B cell (primary cell): ENCODE measurements around the gene DHX57. TPM values are rescaled to one million over a fixed set of nuclear protein-coding genes. Genes with fewer than 3 reads are reported as not detected.

Source experiments
- ATAC-seq: fragments of 200-7000 bp; cut with Tn5 transposase; one replicate; pipeline ENCODE4 v1.10.0; 2021; ENCODE audit warnings: low read depth, mild to moderate bottlenecking, moderate number of reproducible peaks, moderate library complexity
- CTCF ChIA-PET: fragments of 350-600 bp; sonication (Branson Sonifier 250); formaldehyde crosslinking; loops from one replicate; lab custom pipeline; 2021; ENCODE audit warnings: antibody characterized with exemption, inconsistent platforms; lab: Charles Lee
- POLR2A ChIA-PET: fragments of 350-600 bp; sonication (Branson Sonifier 250); formaldehyde crosslinking; loops from one replicate; lab custom pipeline; 2021; ENCODE audit warnings: antibody characterized with exemption; lab: Charles Lee
- DNase-seq: peaks from one replicate; pipeline ENCODE4 v3.0.0; 2013
- H2AFZ ChIP-seq: 2 replicates; pipeline ENCODE4 v1.6.1; 2012; ENCODE audit warnings: mild to moderate bottlenecking, low read depth, low read length; ENCODE audit not compliant: insufficient read depth, poor library complexity, severe bottlenecking
- H3K27ac ChIP-seq, 2 donors: 1 replicate in 1 of 2; 2 replicates in 1 of 2; pipeline ENCODE4 v1.5.1; 2012 to 2013; ENCODE audit warnings: low read length in 2 of 2, mild to moderate bottlenecking in 2 of 2, moderate library complexity in 1 of 2
- H3K27me3 ChIP-seq, 4 experiments: fragments of 200-600 bp in 1 of 4; sonication (generic) in 1 of 4; replicated peaks in 1 of 4; 1 replicate in 2 of 4; 2 replicates in 2 of 4; pipeline versions ENCODE4 v1.6.1 to v1.7.0; 2013 to 2016; ENCODE audit warnings: low read length in 3 of 4, mild to moderate bottlenecking in 2 of 4, mixed read lengths in 1 of 4, moderate library complexity in 1 of 4; ENCODE audit not compliant: insufficient read depth in 4 of 4, control insufficient read depth in 3 of 4; ENCODE audit errors: control extremely low read depth in 1 of 4
- H3K36me3 ChIP-seq, 2 experiments: replicated peaks in 1 of 2; 1 replicate in 1 of 2; 2 replicates in 1 of 2; pipeline versions ENCODE4 v1.6.1 to v1.7.1; 2013; ENCODE audit warnings: low read length in 1 of 2; ENCODE audit not compliant: insufficient read depth in 2 of 2, control insufficient read depth in 1 of 2; ENCODE audit errors: control extremely low read depth in 1 of 2, extremely low read depth in 1 of 2
- H3K4me1 ChIP-seq, 2 donors: fragments of 200-600 bp in 1 of 2; sonication (generic) in 1 of 2; 1 replicate in 1 of 2; 2 replicates in 1 of 2; pipeline versions ENCODE4 v1.5.1 to v1.6.1; 2013 to 2017; ENCODE audit warnings: low read length in 2 of 2; ENCODE audit not compliant: control insufficient read depth in 2 of 2, insufficient read depth in 2 of 2
- H3K4me2 ChIP-seq: replicated peaks from 2 replicates; pipeline ENCODE3; 2012; ENCODE audit warnings: mild to moderate bottlenecking, low read depth, low read length; ENCODE audit not compliant: poor library complexity, severe bottlenecking
- H3K4me3 ChIP-seq, 5 experiments: fragments of 200-600 bp in 1 of 5; sonication (generic) in 1 of 5; 1 replicate in 3 of 5; 2 replicates in 2 of 5; pipeline versions ENCODE4 v1.5.1 to v1.7.0; 2011 to 2016; ENCODE audit warnings: low read length in 4 of 5, mild to moderate bottlenecking in 4 of 5, low read depth in 2 of 5, control low read depth in 1 of 5, moderate library complexity in 1 of 5; ENCODE audit not compliant: insufficient read depth in 1 of 5; ENCODE audit errors: control extremely low read depth in 1 of 5, extremely low read depth in 1 of 5
- H3K79me2 ChIP-seq: fragments of 200-600 bp; sonication (generic); one replicate; pipeline ENCODE4 v1.6.0; 2016; ENCODE audit warnings: low read length; ENCODE audit not compliant: control insufficient read depth, insufficient read depth
- H3K9ac ChIP-seq: fragments of 200-600 bp; sonication (generic); 2 replicates; pipeline ENCODE4 v1.6.1; 2017; ENCODE audit warnings: mild to moderate bottlenecking, low read length, moderate library complexity
- H3K9me3 ChIP-seq, 3 donors: one replicate each; pipeline versions ENCODE4 v1.6.1 to v1.7.1; 2013; ENCODE audit warnings: low read length in 2 of 3; ENCODE audit not compliant: control insufficient read depth in 2 of 3, insufficient read depth in 1 of 3; ENCODE audit errors: control extremely low read depth in 1 of 3
- H4K20me1 ChIP-seq: 2 replicates; pipeline ENCODE4 v1.6.0; 2012; ENCODE audit warnings: mild to moderate bottlenecking, low read length; ENCODE audit not compliant: insufficient read depth, control insufficient read depth, poor library complexity, severe bottlenecking
- H3K27ac Mint-ChIP-seq: one replicate; pipeline ENCODE4 v1.8.0; 2021; ENCODE audit warnings: mixed read lengths
- H3K27me3 Mint-ChIP-seq: one replicate; pipeline ENCODE4 v1.8.0; 2021; ENCODE audit warnings: mixed read lengths
- H3K4me1 Mint-ChIP-seq: one replicate; pipeline ENCODE4 v1.8.0; 2021; ENCODE audit warnings: mixed read lengths
- H3K4me3 Mint-ChIP-seq: one replicate; pipeline ENCODE4 v1.8.0; 2021; ENCODE audit warnings: mixed read lengths
- H3K9me3 Mint-ChIP-seq: one replicate; pipeline ENCODE4 v1.8.0; 2022; ENCODE audit warnings: mixed read lengths; ENCODE audit not compliant: insufficient read depth
- EZH2 ChIP-seq: IDR thresholded peaks from 2 replicates; pipeline ENCODE4 v1.6.1; 2012; ENCODE audit warnings: borderline replicate concordance, low read depth, mild to moderate bottlenecking, moderate library complexity, low read length; ENCODE audit not compliant: insufficient read depth, poor library complexity, severe bottlenecking
- WGBS: methylation state at CpG from one replicate; pipeline ENCODE4 v1.1.5; 2013; ENCODE audit warnings: missing lambda C conversion rate; ENCODE audit not compliant: insufficient coverage; 5-methylcytosine and 5-hydroxymethylcytosine counted together
- intact Hi-C: fragments of 100-400 bp; cut with micrococcal nuclease; formaldehyde crosslinking; loops from one replicate; pipeline ENCODE4 v1.10.0; 2022
- polyA plus RNA-seq: library from polyadenylated mRNA; depleted of rRNA; stranded (reverse); fragments of >200 nt; gene quantifications from 2 replicates; pipeline ENCODE4 v1.2.3, GENCODE V29; 2012
- total RNA-seq, 2 donors: library from RNA; stranded (reverse); fragments of 120-200 nt in 1 of 2; gene quantifications; 1 replicate in 1 of 2; 2 replicates in 1 of 2; pipeline versions ENCODE4 v1.2.3 to v1.2.4, GENCODE V29; 2013 to 2022
- TF ChIP-seq, protein P1 (sequence below): fragments of 200-600 bp; IDR thresholded peaks from one replicate; pipeline ENCODE4 v1.8.0; 2022; ENCODE audit warnings: antibody characterized with exemption, mild to moderate bottlenecking

DHX57 gene
- total and polyA plus RNA-seq, 2 donors (not counting 1 experiment from before 2014, with no cell fraction given), result 7.7 to 25.0 TPM

DNA sequence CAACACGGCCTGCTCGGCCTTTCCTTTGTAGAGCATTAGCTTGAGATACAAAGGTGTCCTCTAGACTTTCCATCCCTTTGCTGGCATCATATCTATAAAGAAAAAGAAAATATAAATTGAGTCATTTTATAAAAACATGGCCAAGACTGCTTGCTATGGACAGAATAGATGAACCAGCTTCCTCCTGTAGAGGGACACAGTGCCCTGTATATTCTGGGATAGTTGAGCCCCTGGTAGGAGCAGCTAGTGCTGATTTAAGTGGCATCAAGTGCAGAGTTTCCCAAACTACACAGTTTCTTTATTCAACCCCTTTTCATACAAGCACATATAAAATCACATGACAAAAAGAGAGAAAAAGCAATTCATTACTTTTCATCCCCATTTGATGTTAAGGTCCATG is 49.8 kb downstream of the DHX57 start:
- Histone ChIP-seq H3K79me2 (no peaks in the 10 kb centered on the region), H3K4me2 (no peak overlapping the region), H3K9me3 (no peaks in the 10 kb centered on the region), H4K20me1 (no peaks in the 10 kb centered on the region), H3K4me3 (no peak overlapping the region), H3K27me3 (no peaks in the 10 kb centered on the region), H3K9ac (no peak overlapping the region), H3K4me1 (no peaks in the 10 kb centered on the region), H2AFZ (no peak overlapping the region), H3K27ac (no peak overlapping the region), H3K36me3 (peaks cover 3 to 34% of the 10 kb centered on the region in 2 experiments)
- no peak for ATAC-seq
- WGBS, result no CpG with 5 or more reads among the region's 2 CpGs
- ChIA-PET POLR2A (interaction anchor here (0.6 kb wide), 1 partner anchor 116 kb away, joined by 3 read pairs; no protein-coding TSS in a partner anchor), CTCF (no interaction called here)
- TF ChIP-seq EZH2, result no peak
- TF ChIP-seq, protein P1, sequence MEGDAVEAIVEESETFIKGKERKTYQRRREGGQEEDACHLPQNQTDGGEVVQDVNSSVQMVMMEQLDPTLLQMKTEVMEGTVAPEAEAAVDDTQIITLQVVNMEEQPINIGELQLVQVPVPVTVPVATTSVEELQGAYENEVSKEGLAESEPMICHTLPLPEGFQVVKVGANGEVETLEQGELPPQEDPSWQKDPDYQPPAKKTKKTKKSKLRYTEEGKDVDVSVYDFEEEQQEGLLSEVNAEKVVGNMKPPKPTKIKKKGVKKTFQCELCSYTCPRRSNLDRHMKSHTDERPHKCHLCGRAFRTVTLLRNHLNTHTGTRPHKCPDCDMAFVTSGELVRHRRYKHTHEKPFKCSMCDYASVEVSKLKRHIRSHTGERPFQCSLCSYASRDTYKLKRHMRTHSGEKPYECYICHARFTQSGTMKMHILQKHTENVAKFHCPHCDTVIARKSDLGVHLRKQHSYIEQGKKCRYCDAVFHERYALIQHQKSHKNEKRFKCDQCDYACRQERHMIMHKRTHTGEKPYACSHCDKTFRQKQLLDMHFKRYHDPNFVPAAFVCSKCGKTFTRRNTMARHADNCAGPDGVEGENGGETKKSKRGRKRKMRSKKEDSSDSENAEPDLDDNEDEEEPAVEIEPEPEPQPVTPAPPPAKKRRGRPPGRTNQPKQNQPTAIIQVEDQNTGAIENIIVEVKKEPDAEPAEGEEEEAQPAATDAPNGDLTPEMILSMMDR, result no peak
- intact Hi-C loops, result no loop called here
- Mint-ChIP-seq H3K27ac (no peak overlapping the region), H3K4me1 (no peaks in the 10 kb centered on the region), H3K4me3 (no peak overlapping the region), H3K9me3 (peaks cover 4% of the 10 kb centered on the region), H3K27me3 (no peaks in the 10 kb centered on the region)
- DNase-seq, result no peak

DNA sequence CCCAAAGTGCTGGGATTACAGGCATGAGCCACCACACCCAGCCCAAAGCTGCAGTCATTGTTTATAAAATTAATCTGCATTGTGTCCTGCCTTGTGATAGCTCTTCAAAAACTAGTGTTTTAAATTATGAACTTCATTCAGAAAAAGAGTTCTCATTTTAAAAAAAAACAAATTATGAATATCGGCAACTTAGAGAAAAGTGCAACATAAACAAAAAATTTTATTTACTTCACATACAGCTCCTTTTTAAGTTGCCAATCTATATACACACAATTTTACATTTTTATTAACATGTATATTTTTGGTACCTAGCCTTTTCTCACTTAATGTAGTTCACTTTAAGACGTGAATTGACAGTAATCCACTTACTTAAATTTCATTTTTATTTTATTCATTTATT is 50.8 kb downstream of the DHX57 start:
- no peaks in the 10 kb centered on the region for H3K4me1 ChIP-seq
- no peak overlapping the region for H2AFZ ChIP-seq
- H3K9me3 ChIP-seq, result no peaks in the 10 kb centered on the region
- TF ChIP-seq, protein P1, result no peak
- TF ChIP-seq EZH2, result no peak
- no peaks in the 10 kb centered on the region for H3K79me2 ChIP-seq
- no peak for ATAC-seq
- no peak overlapping the region for H3K27ac ChIP-seq
- H3K4me3 ChIP-seq, result no peak overlapping the region
- H3K27me3 ChIP-seq, result no peaks in the 10 kb centered on the region
- H3K9ac ChIP-seq, result no peak overlapping the region
- intact Hi-C loops, result no loop called here
- no peak overlapping the region for H3K4me2 ChIP-seq
- H3K36me3 ChIP-seq, result peaks cover 5 to 30% of the 10 kb centered on the region in 2 experiments
- Mint-ChIP-seq H3K27me3 (no peaks in the 10 kb centered on the region), H3K27ac (no peak overlapping the region), H3K4me1 (no peaks in the 10 kb centered on the region), H3K9me3 (peaks cover 4% of the 10 kb centered on the region), H3K4me3 (no peak overlapping the region)
- ChIA-PET CTCF (interaction anchor here (0.6 kb wide), 1 partner anchor 93 kb away, joined by 3 read pairs; no protein-coding TSS in a partner anchor), POLR2A (no interaction called here)
- no peaks in the 10 kb centered on the region for H4K20me1 ChIP-seq
- no CpG with 5 or more reads among the region's 2 CpGs for WGBS
- no peak for DNase-seq
